ENCODE measurements around the gene KIF5C.

Gene KIF5C

GRCh38 chr2:148874868-148875341, at the start of gene KIF5C (continued):
- TF ChIP-seq ZNF302 (tag by site-specific recombination; IDR thresholded peaks at IDR 0.05; ENCODE audit: low read depth) (no peak), ZBTB26 (tag by site-specific recombination; optimal IDR thresholded peaks at IDR 0.05) (peak; percentile 34), IKZF3 (tag by site-specific recombination; IDR thresholded peaks at IDR 0.05) (0 out of 2 replicates have a peak, but pooled peaks have one; percentile 14), ZNF561 (tag by site-specific recombination; IDR thresholded peaks at IDR 0.05; ENCODE audit: borderline replicate concordance) (no peak), SETDB1 (IDR thresholded peaks at IDR 0.05; ENCODE audit: insufficient read length, low read length) (peak; percentile 90), ZNF292 (tag by site-specific recombination; IDR thresholded peaks at IDR 0.05; ENCODE audit: borderline replicate concordance, low read depth) (no peak), ZNF335 (tag by site-specific recombination; conservative IDR thresholded peaks at IDR 0.05) (peak; percentile 68), TRIM28 (IDR thresholded peaks at IDR 0.05; ENCODE audit: borderline replicate concordance, low read length) (no peak), HOXD13 (CRISPR knock-in tag; IDR thresholded peaks at IDR 0.05; ENCODE audit: borderline replicate concordance) (no peak), ZNF518A (tag by site-specific recombination; conservative IDR thresholded peaks at IDR 0.05; ENCODE audit: low read depth) (peak; percentile 100), ZBTB17 (tag by site-specific recombination; IDR thresholded peaks at IDR 0.05) (0 out of 2 replicates have a peak, but pooled peaks have one; percentile 22), ZNF76 (tag by site-specific recombination; IDR thresholded peaks at IDR 0.05; ENCODE audit: borderline replicate concordance, low read depth) (no peak; the same call in 1 of the 2 replicates), SALL2 (tag by site-specific recombination; IDR thresholded peaks at IDR 0.05; ENCODE audit: borderline replicate concordance) (no peak), ATF2 (tag by site-specific recombination; IDR thresholded peaks at IDR 0.05; ENCODE audit: low read depth) (peak; percentile 95), ZNF266 (tag by site-specific recombination; IDR thresholded peaks at IDR 0.05; ENCODE audit: low read depth) (no peak)
- TF ChIP-seq, protein P1, sequence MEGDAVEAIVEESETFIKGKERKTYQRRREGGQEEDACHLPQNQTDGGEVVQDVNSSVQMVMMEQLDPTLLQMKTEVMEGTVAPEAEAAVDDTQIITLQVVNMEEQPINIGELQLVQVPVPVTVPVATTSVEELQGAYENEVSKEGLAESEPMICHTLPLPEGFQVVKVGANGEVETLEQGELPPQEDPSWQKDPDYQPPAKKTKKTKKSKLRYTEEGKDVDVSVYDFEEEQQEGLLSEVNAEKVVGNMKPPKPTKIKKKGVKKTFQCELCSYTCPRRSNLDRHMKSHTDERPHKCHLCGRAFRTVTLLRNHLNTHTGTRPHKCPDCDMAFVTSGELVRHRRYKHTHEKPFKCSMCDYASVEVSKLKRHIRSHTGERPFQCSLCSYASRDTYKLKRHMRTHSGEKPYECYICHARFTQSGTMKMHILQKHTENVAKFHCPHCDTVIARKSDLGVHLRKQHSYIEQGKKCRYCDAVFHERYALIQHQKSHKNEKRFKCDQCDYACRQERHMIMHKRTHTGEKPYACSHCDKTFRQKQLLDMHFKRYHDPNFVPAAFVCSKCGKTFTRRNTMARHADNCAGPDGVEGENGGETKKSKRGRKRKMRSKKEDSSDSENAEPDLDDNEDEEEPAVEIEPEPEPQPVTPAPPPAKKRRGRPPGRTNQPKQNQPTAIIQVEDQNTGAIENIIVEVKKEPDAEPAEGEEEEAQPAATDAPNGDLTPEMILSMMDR (tag by site-specific recombination; IDR thresholded peaks at IDR 0.05), result no peak
- TF ChIP-seq, protein P2, sequence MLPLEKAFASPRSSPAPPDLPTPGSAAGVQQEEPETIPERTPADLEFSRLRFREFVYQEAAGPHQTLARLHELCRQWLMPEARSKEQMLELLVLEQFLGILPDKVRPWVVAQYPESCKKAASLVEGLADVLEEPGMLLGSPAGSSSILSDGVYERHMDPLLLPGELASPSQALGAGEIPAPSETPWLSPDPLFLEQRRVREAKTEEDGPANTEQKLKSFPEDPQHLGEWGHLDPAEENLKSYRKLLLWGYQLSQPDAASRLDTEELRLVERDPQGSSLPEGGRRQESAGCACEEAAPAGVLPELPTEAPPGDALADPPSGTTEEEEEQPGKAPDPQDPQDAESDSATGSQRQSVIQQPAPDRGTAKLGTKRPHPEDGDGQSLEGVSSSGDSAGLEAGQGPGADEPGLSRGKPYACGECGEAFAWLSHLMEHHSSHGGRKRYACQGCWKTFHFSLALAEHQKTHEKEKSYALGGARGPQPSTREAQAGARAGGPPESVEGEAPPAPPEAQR (tag by site-specific recombination; IDR thresholded peaks at IDR 0.05), result no peak
- TF ChIP-seq, protein P3, sequence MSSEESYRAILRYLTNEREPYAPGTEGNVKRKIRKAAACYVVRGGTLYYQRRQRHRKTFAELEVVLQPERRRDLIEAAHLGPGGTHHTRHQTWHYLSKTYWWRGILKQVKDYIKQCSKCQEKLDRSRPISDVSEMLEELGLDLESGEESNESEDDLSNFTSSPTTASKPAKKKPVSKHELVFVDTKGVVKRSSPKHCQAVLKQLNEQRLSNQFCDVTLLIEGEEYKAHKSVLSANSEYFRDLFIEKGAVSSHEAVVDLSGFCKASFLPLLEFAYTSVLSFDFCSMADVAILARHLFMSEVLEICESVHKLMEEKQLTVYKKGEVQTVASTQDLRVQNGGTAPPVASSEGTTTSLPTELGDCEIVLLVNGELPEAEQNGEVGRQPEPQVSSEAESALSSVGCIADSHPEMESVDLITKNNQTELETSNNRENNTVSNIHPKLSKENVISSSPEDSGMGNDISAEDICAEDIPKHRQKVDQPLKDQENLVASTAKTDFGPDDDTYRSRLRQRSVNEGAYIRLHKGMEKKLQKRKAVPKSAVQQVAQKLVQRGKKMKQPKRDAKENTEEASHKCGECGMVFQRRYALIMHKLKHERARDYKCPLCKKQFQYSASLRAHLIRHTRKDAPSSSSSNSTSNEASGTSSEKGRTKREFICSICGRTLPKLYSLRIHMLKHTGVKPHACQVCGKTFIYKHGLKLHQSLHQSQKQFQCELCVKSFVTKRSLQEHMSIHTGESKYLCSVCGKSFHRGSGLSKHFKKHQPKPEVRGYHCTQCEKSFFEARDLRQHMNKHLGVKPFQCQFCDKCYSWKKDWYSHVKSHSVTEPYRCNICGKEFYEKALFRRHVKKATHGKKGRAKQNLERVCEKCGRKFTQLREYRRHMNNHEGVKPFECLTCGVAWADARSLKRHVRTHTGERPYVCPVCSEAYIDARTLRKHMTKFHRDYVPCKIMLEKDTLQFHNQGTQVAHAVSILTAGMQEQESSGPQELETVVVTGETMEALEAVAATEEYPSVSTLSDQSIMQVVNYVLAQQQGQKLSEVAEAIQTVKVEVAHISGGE (tag by site-specific recombination; conservative IDR thresholded peaks at IDR 0.05; ENCODE audit: low read depth), result peak; percentile 84
- TF ChIP-seq, protein P4, sequence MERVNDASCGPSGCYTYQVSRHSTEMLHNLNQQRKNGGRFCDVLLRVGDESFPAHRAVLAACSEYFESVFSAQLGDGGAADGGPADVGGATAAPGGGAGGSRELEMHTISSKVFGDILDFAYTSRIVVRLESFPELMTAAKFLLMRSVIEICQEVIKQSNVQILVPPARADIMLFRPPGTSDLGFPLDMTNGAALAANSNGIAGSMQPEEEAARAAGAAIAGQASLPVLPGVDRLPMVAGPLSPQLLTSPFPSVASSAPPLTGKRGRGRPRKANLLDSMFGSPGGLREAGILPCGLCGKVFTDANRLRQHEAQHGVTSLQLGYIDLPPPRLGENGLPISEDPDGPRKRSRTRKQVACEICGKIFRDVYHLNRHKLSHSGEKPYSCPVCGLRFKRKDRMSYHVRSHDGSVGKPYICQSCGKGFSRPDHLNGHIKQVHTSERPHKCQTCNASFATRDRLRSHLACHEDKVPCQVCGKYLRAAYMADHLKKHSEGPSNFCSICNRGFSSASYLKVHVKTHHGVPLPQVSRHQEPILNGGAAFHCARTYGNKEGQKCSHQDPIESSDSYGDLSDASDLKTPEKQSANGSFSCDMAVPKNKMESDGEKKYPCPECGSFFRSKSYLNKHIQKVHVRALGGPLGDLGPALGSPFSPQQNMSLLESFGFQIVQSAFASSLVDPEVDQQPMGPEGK (tag by site-specific recombination; IDR thresholded peaks at IDR 0.05), result peak; percentile 43; the same call in 1 of the 2 replicates
- TF ChIP-seq, protein P5, sequence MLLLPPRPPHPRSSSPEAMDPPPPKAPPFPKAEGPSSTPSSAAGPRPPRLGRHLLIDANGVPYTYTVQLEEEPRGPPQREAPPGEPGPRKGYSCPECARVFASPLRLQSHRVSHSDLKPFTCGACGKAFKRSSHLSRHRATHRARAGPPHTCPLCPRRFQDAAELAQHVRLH (tag by site-specific recombination; IDR thresholded peaks at IDR 0.05), result peak; percentile 74
